Type B pancreatic cell (in vitro differentiated cells): ENCODE results near the gene INTS15. TPM values are rescaled to one million over a fixed set of nuclear protein-coding genes. Genes with fewer than 3 reads are reported as not detected.

Source experiments
- DNase-seq: peaks from one replicate; pipeline ENCODE4 v3.0.0; 2021; ENCODE audit warnings: mixed read lengths; ENCODE audit not compliant: unreplicated experiment; ENCODE audit errors: extremely low spot score
- H3K27ac Mint-ChIP-seq: 2 replicates; pipeline ENCODE4 v1.8.0; 2021; ENCODE audit warnings: mild to moderate bottlenecking, mixed read lengths
- H3K27me3 Mint-ChIP-seq: 2 replicates; pipeline ENCODE4 v1.8.0; 2021; ENCODE audit warnings: mixed read lengths
- H3K36me3 Mint-ChIP-seq: 2 replicates; pipeline ENCODE4 v1.8.0; 2021; ENCODE audit warnings: mixed read lengths
- H3K4me1 Mint-ChIP-seq: one replicate; pipeline ENCODE4 v1.8.0; 2021; ENCODE audit warnings: mixed read lengths; ENCODE audit not compliant: unreplicated experiment
- H3K4me3 Mint-ChIP-seq: 2 replicates; pipeline ENCODE4 v1.8.0; 2021; ENCODE audit warnings: mild to moderate bottlenecking, mixed read lengths
- H3K9me3 Mint-ChIP-seq: 2 replicates; pipeline ENCODE4 v1.8.0; 2021; ENCODE audit warnings: mixed read lengths
- total RNA-seq: library from RNA; stranded (reverse); gene quantifications from 2 replicates; pipeline ENCODE4 v1.2.1, GENCODE V29; 2021; ENCODE audit warnings: low replicate concordance
- TF ChIP-seq, protein P1 (sequence below): fragments of 200-600 bp; sonication (generic); conservative IDR thresholded peaks from 2 replicates; pipeline ENCODE4 v1.5.0; 2021; ENCODE audit warnings: antibody characterized with exemption, mild to moderate bottlenecking

Gene INTS15
- total RNA-seq, 1 donor from 2014 or later: 44.1 TPM

- H3K36me3 Mint-ChIP-seq: no peaks in the 10 kb centered on the region
- TF ChIP-seq, protein P1, sequence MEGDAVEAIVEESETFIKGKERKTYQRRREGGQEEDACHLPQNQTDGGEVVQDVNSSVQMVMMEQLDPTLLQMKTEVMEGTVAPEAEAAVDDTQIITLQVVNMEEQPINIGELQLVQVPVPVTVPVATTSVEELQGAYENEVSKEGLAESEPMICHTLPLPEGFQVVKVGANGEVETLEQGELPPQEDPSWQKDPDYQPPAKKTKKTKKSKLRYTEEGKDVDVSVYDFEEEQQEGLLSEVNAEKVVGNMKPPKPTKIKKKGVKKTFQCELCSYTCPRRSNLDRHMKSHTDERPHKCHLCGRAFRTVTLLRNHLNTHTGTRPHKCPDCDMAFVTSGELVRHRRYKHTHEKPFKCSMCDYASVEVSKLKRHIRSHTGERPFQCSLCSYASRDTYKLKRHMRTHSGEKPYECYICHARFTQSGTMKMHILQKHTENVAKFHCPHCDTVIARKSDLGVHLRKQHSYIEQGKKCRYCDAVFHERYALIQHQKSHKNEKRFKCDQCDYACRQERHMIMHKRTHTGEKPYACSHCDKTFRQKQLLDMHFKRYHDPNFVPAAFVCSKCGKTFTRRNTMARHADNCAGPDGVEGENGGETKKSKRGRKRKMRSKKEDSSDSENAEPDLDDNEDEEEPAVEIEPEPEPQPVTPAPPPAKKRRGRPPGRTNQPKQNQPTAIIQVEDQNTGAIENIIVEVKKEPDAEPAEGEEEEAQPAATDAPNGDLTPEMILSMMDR: no peak
- no peak overlapping the region for H3K4me3 Mint-ChIP-seq
- no peaks in the 10 kb centered on the region for H3K4me1 Mint-ChIP-seq
- peaks cover 9% of the 10 kb centered on the region for H3K27me3 Mint-ChIP-seq
- no peaks in the 10 kb centered on the region for H3K9me3 Mint-ChIP-seq
- DNase-seq: no peak
- H3K27ac Mint-ChIP-seq: no peak overlapping the region
These were observed 29.9 kb upstream of the INTS15 start for GRCh38 chr7:6559896-6560295.

DNA sequence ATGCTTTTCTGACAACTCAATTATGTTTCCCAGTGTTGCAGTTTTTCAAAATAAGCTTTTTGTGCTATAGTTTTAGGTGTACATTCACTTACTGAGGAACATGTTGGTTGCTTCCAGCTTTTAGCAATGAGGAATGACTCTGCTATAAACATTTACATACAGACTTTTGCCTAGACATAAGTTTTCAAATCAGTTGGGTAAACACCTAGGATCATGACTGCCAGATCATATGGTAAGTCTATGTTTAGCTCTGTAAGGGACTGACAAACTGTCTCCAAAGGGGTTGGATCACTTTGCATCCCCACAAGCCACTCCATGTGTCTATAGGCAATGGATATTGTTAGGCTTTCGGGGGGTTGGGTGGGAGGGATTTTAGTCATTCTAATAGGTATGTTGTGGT, 27.7 kb upstream of the INTS15 start:
- Mint-ChIP-seq H3K9me3 (no peaks in the 10 kb centered on the region), H3K36me3 (no peaks in the 10 kb centered on the region), H3K4me3 (no peak overlapping the region), H3K27ac (no peak overlapping the region), H3K4me1 (no peaks in the 10 kb centered on the region), H3K27me3 (peaks cover 9% of the 10 kb centered on the region)
- TF ChIP-seq, protein P1: no peak
- DNase-seq: no peak

- no peaks in the 10 kb centered on the region for H3K9me3 Mint-ChIP-seq
- peaks cover 9% of the 10 kb centered on the region for H3K27me3 Mint-ChIP-seq
- no peaks in the 10 kb centered on the region for H3K36me3 Mint-ChIP-seq
- TF ChIP-seq, protein P1: no peak
- no peaks in the 10 kb centered on the region for H3K4me1 Mint-ChIP-seq
- DNase-seq: no peak
- no peak overlapping the region for H3K27ac Mint-ChIP-seq
- no peak overlapping the region for H3K4me3 Mint-ChIP-seq
These were observed 25.7 kb upstream of the INTS15 start for GRCh38 chr7:6563936-6564770.

- TF ChIP-seq, protein P1: no peak
- H3K36me3 Mint-ChIP-seq: no peaks in the 10 kb centered on the region
- no peak for DNase-seq
- no peaks in the 10 kb centered on the region for H3K9me3 Mint-ChIP-seq
- H3K4me1 Mint-ChIP-seq: no peaks in the 10 kb centered on the region
- peaks cover 5% of the 10 kb centered on the region for H3K27me3 Mint-ChIP-seq
- no peak overlapping the region for H3K4me3 Mint-ChIP-seq
- no peak overlapping the region for H3K27ac Mint-ChIP-seq
These were observed 24.2 kb upstream of the INTS15 start for GRCh38 chr7:6565655-6566054.

DNA sequence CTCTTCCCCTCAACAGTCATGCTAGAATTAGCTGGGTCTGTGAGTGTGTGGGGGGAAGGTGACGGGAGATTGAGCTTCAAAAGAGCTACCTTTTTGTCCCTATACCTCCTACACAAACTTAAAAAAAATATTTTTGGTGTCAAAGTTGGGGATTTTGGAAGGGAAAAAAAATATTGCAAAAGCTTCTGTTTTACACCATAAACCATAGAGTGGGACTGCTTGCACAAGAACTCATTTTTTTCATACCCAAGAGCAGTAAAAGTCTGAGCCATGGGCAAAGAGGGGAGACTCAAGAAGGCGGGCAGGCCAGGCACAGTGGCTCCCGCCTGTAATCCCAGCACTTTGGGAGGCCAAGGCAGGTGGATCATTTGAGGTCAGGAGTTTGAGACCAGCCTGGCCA, 21.9 kb upstream of the INTS15 start:
- no peak for DNase-seq
- H3K4me1 Mint-ChIP-seq: no peaks in the 10 kb centered on the region
- TF ChIP-seq, protein P1: no peak
- no peak overlapping the region for H3K27ac Mint-ChIP-seq
- H3K27me3 Mint-ChIP-seq: peaks cover 9% of the 10 kb centered on the region
- H3K9me3 Mint-ChIP-seq: no peaks in the 10 kb centered on the region
- no peaks in the 10 kb centered on the region for H3K36me3 Mint-ChIP-seq
- no peak overlapping the region for H3K4me3 Mint-ChIP-seq
